Measurements from ENCODE around the gene BEND7.

DNA sequence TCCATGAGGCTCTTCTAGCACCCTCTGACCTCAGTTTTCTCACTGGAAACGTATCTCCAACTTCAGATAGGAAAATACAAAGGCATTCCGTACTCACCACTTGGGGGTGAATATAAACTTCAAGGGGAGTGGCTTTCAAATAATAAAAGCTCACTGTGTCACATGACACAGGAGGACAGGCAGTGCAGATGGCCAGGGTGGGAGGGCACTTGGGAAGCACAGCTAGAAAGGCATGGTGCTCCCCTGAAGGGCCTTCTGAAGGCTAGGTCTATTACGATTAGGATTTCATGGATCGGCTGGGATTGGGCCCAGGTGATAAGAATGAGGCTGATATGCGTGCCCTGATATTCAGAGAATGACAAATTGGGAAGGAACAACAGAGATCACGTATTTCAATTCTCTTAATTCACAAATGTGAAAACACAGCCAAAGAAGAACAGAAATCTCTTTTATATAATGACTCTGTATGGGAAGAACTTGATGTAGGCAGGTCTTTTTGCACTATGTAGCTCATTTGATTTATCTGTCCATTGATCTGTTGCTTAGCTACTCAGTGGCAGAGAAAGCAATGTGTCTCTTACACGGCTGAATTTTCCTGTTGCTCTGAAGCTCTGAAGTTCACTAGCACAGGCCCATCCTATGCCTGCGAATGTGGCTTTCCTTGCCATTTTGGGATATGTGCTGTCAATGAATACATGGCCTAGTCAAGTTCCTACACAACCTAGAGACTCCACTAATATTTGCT lies 83.0 kb downstream of the BEND7 start:
- TF ChIP-seq CTCF (IDR thresholded peaks at IDR 0.05), result no peak
- TF ChIP-seq POLR2AphosphoS5 (IDR thresholded peaks at IDR 0.05; ENCODE audit: low read depth, low read length), result no peak
- no peak for TF ChIP-seq SIN3A (IDR thresholded peaks at IDR 0.05; ENCODE audit: borderline replicate concordance, insufficient read depth, low read depth, low read length)

Measured in Panc1 (cell line).